ENCODE results near the gene ELOB.

ELOB gene

GRCh38 chr16:2784358-2785100 is 7.4 kb upstream of the ELOB start:
- no peak for DNase-seq (ENCODE audit: low read depth)
- H3K4me3 ChIP-seq (replicated peaks; ENCODE audit: low read depth, low read length): no peak overlapping the region
- no peak for TF ChIP-seq CTCF (IDR thresholded peaks at IDR 0.05; ENCODE audit: low read length, missing control alignments)

GRCh38 chr16:2783581-2784357 is 6.7 kb upstream of the ELOB start:
- TF ChIP-seq CTCF (IDR thresholded peaks at IDR 0.05; ENCODE audit: low read length, missing control alignments): no peak
- no peak for DNase-seq (ENCODE audit: low read depth)
- no peak overlapping the region for H3K4me3 ChIP-seq (replicated peaks; ENCODE audit: low read depth, low read length)

- no peak for DNase-seq (ENCODE audit: low read depth)
- TF ChIP-seq CTCF (IDR thresholded peaks at IDR 0.05; ENCODE audit: low read length, missing control alignments): no peak
- H3K4me3 ChIP-seq (replicated peaks; ENCODE audit: low read depth, low read length): no peak overlapping the region
Observed at GRCh38 chr16:2782583-2783351, 5.7 kb upstream of the ELOB start.

GRCh38 chr16:2779978-2780898 is 3.2 kb upstream of the ELOB start:
- no peak overlapping the region for H3K4me3 ChIP-seq (replicated peaks; ENCODE audit: low read depth, low read length)
- no peak for DNase-seq (ENCODE audit: low read depth)
- TF ChIP-seq CTCF (IDR thresholded peaks at IDR 0.05; ENCODE audit: low read length, missing control alignments): no peak

- no peak overlapping the region for H3K4me3 ChIP-seq (replicated peaks; ENCODE audit: low read depth, low read length)
- no peak for TF ChIP-seq CTCF (IDR thresholded peaks at IDR 0.05; ENCODE audit: low read length, missing control alignments)
- no peak for DNase-seq (ENCODE audit: low read depth)
Observed at GRCh38 chr16:2779151-2779920, 2.3 kb upstream of the ELOB start.

- no peak for TF ChIP-seq CTCF (IDR thresholded peaks at IDR 0.05; ENCODE audit: low read length, missing control alignments)
- no peak for DNase-seq (ENCODE audit: low read depth)
- H3K4me3 ChIP-seq (replicated peaks; ENCODE audit: low read depth, low read length): peak overlapping the region; percentile 95
Observed at GRCh38 chr16:2778630-2778958, 1.5 kb upstream of the ELOB start.

Measured in fibroblast of pulmonary artery (primary cell).